ENCODE measurements around the gene MPHOSPH9.

DNA sequence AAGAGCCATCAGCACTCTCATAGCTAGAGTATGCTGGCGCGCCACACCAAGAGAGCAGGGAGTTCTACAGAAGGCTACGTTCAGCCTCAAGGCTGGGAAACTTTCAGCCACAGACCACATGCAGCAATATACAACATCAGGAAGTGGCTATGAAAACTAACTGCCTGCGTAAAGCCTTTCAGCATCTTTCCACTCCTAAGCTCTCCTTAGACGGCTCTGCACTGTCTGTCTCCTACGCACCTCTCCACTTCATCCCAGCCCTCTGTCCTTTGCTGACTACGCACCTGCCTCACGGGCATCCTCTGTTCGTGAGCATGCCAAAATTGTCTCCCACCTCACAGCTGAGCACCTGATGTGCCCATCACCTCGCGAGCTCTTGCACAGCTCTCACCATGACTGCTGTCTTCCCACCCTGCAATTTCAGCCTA, 9.7 kb downstream of the MPHOSPH9 start:
- TF ChIP-seq, protein P1, sequence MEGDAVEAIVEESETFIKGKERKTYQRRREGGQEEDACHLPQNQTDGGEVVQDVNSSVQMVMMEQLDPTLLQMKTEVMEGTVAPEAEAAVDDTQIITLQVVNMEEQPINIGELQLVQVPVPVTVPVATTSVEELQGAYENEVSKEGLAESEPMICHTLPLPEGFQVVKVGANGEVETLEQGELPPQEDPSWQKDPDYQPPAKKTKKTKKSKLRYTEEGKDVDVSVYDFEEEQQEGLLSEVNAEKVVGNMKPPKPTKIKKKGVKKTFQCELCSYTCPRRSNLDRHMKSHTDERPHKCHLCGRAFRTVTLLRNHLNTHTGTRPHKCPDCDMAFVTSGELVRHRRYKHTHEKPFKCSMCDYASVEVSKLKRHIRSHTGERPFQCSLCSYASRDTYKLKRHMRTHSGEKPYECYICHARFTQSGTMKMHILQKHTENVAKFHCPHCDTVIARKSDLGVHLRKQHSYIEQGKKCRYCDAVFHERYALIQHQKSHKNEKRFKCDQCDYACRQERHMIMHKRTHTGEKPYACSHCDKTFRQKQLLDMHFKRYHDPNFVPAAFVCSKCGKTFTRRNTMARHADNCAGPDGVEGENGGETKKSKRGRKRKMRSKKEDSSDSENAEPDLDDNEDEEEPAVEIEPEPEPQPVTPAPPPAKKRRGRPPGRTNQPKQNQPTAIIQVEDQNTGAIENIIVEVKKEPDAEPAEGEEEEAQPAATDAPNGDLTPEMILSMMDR (IDR thresholded peaks at IDR 0.05; ENCODE audit: low read depth, low read length): no peak
- no peak for TF ChIP-seq EZH2phosphoT487 (IDR thresholded peaks at IDR 0.05; ENCODE audit: low read depth)
